Left hindlimb (tissue), 1 donor: ENCODE measurements around the gene IGLON5.

ENCODE experiments used
- DNase-seq: peaks from one replicate; pipeline ENCODE4 v3.0.0-alpha.2; 2018

IGLON5 gene

DNA sequence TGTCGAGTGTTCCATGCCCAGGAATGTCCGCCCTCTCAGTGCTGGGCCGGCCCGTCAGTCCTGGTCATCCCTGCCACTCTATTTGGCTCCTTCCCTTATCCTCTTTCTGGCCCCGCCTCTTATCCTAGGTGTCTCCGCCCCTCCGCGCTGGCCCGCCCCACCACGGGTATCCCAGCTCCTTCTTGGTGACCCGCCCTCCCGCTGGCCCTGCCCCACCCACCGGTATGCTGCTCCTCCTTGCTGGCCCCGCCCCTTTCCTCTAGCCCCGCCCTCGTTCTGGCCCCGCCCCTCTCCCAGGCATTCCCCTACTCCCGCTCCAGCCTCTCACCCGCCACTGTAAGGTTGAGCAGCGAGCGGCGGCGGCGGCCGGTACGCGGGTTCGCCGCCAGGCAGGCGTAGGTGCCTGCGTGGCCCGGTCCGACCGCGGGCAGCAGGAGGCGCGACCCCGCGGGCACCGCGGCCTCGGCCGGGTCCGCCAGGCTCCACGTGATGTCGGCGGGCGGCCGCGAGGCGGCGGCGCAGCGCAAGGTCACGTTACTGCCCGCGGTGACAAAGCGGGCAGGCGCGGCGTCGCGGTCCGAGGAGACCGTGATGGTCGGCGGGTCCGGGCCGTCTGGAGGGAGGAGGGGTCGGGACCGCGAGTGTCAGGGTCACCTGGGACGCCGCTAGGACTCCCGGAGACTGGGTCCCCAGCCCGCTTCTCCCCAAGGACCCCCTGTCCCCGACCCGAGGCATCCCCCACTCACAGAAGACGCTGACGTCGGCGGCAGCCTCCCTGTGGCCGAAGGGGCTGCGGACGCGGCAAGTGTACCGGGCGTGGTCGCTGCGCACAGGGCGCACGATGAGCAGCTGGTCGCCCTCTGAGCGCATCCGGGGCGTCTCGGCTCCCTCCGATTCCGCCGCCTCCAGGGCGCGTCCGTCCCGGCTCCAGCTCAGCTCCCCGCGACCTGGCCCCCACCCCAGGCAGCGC is 28.5 kb downstream of the IGLON5 start:
- peak; percentile 97 for DNase-seq

DNA sequence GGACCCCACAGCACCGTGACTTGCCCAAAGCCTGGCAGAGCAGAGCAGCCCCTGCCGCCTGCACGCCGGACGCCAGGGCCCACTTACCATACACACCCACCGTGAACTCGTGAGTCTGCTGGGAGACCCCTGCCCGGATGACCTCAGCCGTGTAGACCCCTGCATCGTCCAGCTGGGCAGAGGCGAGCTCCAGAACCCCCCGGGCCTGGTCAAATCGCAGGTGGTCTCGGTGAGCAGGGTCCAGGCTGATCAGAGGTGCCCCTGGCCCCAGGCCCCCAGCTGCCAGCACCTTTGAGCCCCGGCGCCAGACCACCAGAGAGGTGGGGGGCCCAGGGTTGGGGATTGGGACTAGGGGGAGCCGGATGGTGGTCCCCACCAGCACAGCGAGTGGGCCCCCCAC is 29.6 kb downstream of the IGLON5 start:
- no peak for DNase-seq

DNA sequence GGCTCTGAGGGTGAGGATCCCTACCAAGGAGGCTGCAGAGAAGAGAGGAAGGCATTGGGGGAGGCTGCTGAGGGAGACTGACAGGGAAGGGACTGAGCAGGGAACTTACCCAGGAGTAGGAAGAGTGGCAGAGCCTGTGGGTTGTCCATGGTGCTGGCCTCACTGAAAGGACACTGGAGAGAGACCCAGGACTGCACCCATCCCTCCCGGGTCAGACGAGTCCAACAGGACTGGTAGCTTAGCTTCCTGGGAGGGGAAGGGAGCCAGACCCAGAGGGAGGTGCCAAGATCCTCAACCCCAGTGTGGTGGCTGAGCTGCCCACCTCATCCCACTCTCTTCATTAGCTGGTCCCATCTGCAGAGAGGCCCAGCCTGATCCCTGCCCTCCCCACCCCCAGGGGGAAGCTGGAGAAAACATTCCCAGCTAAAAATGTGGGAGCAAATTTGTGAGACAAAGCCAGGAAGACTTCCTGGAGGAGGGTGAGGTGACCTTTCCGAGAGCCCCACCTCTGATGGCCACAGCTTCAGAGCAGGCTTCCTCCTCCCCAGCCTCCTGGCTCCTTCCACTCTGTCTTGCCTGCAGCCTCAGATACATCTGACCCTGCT is 30.6 kb downstream of the IGLON5 start, which contains the start of gene VSIG10L:
VSIG10L (minus strand) TSS at position 164 of the 605 bp plus-strand sequence; CDS start at position 149, 15 bp downstream.
- no peak for DNase-seq

DNA sequence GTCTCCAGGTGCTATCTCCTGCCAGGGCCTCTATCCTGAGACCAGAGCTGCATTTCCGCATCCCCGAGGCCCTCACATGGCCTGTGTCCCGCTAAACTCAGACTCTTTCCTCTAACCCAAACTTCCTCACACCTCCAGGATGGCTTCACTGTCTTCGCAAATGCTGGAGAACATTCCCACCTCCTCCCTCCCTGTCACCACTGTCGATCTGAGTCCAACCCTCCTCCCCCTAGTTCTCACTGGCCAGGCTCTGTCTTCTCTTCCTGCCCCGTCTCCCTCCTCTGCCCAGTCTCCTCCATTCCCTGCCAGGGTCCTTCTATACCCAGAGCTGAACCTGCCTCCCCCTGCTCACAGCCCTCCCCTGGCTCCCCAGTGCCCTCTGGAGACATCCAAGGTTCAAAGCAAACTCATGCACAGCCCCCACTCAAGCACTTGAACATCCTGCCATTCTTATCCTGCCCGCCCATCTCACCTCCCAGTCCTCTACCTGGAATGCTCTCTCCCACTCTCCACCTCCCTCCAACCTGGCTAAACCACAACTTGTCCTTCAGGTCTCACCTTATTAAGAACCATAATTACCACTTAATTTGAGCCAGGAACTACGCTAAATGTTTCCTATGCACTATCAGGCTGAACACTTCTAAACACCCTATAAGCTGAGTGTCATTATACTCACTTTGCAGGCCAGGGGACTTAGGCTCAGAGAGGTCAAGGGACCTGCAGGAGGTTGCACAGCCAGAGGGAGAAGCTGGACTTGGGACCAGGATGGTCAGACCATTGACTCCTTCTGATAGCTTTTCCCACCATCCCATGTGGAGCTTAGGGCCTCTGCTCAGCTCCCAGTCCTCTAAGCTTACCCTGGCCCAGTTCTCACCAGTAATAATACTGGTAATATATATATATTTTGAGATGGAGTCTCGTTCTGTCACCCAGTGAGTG is 31.5 kb downstream of the IGLON5 start:
- DNase-seq = no peak

DNA sequence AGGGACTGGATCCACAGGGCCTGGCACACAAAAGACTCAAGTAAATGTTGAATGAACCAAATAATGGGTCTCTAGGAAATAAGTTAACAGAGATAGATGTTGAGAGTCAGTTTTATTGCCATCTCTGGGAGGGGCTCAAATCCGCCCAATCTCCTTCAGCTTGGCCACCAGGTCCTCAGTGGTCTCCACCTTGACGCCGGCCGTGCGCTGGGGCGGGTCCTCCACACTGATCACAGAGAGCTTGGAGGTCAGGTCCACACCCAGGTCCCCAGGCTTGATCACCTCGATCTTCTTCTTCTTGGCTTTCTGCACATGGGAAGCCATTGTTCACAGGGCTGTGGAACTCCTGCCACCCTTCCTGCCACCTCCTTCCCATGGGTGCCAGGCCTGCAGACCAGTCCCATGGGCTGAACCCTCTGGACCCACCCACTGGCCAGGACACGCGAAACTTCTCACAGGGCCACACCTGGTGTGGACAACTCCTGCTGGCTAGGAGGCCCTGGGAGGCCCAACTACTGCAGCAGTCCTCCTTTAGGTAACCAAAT is 33.7 kb downstream of the IGLON5 start:
- no peak for DNase-seq

DNA sequence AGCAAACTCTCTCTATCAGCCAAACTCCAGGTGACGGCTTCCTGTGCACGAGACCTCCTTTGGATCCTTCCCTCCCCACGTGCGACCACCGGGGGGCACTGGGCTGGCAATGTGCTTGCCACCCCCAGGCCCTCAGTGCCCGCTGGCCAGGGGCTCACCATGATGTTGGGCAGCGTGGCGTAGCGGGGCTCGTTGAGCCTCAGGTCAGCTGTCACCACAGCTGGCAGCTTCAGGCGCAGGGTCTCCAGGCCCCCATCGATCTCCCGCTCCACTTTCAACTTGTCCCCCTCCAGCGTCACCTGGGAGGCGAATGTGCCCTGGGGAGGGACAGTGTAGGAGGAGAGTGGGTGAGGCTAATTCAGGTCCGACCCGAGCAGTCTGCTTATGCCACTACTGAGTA is 35.3 kb downstream of the IGLON5 start:
- no peak for DNase-seq

DNA sequence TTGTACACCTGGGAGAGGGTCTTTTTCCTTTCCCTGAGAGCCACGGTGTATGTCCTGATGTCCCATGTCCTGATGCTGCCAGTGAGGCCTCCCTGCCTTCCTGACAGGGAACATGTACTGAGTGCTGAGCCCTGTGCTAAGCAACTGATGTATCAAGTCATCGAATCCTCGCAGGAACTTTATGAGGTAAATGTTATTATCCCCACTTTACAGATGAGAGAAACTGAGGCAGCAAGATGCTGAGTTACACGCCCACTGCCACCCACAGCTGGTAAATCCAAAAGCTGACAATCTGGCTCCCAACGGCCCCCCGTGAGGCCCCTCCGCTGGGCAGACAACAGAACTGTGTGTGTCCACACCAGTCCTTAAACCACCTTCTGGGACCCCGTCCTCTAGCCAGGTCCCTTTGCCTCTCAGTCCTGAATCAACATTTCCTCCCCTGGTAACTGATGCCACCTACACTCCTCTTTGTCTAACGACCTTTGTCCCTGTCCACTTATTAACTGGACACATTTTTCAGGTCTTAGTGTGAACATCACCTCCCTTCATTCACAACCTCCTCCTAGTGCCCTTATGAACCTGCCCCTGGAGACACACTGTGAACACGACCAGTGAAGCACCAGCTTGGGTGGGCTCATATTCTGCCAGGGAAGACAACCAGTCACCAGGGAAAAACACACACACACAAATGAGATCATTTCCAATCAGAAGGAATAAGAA is 35.9 kb downstream of the IGLON5 start:
- no peak for DNase-seq

DNA sequence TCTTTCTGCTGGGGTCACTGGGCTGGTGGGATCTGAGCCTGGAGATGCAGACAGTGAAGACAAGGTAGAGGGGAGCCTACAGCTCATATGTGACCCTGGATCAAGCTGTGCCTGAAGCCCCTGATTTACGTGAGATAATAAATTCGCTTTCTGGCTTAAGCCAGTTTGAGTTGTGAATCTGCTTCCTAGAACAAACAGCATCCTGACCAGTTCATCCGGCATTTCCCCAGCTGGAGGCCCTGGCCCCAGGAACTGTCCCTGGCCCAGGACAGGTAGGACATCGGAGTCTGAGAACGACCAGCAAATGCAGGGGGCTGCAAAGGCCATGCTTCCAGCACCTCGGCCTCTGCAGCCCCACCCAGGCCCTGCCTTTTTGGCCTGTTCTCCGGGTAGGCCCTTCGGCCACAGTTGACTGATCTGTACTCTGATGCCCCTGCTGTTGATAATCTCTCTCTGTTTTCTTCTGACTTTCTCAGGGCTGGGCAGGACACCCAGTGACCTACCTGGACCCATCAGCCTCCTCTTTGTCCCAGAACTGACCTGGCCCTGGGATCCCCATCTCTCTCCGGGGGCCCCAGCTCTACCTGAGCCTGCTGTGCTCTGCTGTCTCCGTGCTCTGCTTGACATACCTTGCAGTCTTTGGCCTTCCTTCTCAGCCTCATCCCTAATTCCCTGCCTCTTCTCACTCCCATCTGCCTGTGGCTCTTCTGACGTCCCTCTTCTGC is 40.0 kb downstream of the IGLON5 start:
- DNase-seq = no peak

DNA sequence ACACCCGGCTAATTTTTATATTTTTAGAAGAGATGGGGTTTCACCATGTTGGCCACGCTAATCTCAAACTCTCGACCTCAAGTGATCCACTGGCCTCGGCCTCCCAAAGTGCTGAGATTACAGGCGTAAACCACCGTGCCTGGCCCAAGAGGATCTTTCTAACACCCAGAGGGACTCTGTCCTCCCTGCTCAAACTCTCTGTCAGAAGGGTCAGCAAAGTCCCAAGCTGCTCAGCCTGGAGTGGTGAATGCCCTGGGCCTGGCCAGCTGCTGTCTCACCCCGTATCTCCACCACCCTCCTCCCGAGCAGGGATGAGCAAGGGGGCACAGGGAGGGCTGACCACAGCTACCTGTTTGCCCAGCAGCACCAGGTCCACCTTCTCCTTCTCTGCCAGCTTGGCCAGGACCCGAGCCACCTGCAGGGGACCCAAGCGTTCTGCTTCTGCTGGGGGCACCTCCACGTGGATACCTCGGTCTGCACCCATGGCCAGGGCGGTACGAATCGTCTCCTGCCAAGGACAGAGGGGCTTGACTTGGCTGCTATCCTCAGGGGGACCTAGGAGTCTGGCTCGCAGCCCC is 41.4 kb downstream of the IGLON5 start:
- no peak for DNase-seq

DNA sequence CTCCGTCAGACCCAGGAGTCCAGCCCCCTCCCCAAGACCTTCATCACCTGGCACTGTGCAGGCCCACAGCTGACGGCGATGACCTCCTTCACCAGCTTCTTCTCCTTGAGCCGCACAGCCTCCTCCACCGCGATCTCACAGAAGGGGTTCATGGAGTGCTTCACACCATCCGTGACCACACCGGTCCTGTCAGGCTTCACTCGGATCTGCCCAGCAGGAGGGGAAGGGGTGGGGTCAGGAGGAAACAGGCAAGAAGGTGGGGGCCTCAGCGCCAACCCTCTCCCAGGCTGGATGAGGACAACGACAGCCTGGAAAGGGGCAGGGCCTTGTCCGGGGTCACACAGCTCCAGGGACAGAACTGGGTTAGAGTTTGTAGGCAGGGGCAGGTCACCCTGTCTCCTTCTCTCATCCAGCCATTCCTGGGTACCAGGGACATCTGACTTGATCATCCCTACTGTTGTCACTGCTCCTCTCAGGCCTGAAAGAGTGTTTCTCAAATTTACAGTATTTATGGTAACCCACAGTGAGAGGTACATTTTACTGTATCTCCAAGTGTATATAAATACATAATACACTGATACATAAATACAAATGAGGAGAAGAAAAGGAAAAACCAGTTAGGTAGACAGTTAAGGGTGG is 42.8 kb downstream of the IGLON5 start:
- DNase-seq = no peak

DNA sequence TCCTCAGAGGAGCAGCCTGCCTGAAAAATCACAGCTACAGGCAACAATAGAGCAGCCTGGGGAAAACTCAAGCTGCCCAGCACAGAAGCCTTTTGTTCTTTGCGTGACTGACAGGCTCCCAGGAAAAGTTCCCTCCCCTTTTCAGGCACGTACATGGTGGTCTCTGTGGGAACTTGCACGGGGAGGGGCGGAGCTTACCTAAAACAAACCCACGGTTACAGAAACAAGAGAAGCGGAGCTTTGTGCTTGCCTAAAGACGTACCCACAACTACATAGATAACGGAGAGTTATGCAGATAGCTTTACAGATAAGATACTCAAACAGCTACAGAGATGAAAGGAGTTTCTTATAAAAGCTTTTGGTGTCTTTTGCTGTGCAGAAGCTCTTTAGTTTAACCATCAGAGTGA is 43.3 kb downstream of the IGLON5 start:
- DNase-seq = no peak

DNA sequence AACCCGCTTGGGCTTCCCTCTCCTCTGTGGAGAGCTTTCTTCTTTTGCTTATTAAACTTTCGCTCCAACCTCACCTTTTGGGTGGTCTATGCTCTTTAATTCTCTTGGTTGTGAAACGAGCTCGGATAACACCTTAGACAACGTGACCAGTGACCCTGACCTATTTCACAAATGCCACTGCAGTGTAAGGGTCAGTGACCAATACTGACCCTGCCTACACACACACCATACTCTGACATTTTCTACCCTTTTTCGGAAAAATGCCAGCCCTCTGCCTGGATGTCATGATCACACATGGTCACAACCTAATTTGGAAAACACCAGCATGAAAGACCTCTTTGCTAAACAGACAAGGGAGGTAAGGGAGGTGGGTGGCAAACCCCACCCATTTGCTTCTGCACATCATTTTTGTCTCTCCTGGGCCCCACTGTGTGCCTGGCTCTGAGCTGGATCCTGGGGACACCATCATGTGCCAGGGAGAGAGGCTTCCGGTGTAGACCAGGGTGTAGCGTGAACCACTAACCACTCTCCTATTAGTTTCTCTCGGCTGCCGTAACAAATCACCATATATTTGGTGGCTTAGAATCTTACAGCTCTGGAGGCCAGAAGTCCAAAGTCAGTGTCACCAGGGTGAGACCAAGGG is 44.8 kb downstream of the IGLON5 start:
- DNase-seq = no peak

DNA sequence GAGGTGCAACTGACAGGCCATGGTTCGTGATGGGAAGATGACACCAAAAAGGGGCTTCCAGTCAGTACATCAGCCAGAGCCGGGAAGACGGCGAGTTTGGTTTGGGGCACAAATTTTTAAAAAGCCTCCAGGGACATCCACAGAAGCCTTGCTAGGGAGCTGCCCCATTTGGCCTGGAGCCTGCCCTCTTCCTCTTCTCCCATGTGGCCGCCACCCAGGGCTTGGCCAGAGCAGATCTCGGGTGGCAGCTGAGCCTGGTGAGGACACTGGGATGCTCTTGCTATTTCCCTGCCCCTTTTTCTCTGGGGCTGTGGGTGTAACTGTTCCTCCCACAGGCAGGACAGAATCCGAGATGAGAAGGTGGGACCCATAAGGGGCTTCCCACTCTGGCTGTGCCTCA is 46.5 kb downstream of the IGLON5 start:
- DNase-seq = no peak

DNA sequence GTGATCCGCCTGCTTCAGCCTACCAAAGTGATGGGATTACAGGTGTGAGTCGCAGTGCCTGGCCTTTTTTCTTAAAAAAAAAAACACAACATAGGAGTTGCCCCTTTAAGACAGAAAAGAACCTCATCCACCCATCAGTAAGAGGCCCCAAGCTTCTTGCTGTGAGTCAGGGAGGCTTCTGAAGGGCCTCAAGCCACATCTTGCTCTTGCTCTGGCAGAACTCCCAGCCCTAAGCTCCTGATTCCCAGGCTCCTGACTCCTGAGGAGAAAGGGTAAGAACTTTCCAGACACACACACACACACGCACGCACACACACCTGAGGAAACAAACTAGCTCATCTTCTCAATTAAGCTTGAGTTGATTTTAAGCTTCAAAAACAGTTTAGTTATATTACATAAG is 47.9 kb downstream of the IGLON5 start:
- no peak for DNase-seq

DNA sequence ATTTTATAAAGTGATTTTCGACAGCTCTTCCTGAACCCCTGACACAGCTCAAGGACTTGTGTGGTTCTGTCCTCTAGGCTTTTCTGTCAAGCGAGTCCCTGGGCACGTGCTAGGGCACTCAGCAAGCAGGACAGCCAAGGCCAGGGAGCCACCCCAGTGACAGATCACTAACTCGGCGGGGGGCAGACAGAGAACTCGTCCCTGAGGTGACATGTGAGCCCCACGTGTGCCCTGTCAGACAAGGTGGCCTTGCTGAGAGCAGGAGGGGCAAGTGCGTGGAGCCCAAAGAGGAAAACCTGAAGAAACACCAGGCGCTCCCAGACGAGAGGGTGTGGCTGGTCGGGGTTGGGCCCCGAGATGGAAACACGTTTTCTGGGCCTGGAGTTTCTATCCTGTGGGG is 49.8 kb downstream of the IGLON5 start:
- no peak for DNase-seq

DNA sequence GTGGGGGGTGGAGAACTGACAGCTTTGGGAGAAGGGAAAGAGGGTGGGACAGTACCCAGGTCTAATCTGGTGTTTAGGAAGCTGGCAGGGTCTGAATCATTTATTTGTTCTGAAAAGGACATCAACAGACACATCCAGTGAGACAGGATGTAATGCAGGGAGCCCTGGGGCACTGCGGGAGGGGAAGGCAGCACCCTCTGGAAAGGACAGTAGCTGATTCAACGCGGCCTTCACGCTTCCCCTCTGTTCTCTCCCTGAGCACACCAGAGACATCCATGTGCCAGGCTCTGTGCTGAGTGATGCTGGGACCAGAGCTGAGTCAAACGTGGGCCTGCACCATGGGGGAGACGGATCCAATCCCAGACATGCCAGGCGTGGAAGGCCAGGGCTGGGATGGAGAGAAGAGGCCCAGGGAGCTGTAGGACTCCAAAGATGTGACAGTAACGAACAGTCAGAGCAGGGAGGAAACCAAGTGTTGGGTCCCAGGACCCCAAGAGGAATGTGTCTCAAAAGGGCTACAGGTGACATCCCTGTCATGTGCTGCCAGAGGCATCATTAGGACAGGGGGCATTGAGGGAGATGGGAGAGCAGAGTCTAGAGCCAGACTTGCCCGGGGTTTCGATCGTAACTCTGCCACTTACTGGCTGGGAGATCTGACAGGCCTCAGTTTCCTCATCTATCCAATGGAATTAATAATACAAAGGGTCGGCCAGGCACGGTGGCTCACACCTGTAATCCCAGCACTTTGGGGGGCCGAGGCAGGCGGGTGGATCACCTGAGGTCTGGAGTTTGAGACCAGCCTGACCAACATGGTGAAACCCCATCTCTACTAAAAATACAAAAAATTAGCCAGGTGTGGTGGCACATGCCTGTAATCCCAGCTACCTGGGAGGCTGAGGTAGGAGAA is 53.0 kb downstream of the IGLON5 start:
- DNase-seq = no peak

DNA sequence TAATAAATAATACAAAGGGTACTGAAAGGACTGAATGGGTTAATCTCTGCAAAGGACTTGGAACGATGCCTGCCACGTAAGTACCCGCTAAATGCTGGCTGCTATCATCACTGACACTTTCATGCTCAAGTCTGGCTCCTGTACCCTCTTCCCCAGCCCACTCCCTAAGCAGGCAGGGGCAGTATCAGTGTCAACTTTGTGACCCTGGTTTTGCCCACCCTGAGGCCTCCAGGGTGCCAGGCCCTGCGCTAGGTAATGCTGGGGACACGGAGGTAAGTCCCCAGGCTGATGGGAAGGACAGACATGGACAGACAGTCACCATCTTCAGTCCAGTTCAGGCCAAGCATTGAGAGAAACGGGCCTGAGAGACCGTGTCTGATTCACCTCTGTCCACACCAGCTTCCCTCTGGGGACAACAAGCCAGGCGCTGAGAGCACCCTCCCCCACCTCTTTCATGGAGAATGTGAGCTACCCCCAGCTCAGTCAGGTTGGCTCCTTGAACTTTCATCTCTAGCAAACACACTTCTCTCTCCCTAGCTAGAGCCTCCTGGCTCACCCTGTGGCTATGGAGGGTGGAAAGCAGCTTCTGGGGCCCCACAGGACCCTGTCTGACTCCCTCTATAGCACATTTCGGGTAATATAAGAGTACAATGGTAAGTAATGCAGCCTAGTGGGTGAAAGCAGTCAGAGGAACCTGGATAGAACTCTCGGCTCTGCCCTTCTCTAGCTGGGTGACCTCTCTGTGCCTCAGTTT is 53.9 kb downstream of the IGLON5 start:
- DNase-seq = no peak

DNA sequence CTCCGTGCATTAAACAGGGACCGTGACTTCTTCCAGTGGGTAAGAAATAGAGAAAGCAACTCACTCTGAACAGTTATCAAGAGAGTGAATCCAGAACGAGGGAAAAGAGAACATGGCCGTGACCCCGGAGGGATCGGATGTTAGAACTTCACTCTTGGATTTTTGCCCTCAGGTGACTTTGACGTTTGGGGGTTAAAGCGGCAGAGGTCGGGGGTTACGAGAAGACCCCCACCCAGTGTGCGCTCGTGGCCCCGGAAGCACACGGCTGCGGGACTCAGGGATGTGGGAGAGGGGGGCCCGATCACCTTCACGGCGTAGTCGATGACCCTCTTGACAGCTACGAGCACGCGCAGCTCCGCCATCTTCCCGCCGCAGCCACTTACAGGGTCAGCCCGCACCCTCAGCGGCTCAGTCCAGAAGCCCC is 54.5 kb downstream of the IGLON5 start, which contains the start of gene ETFB:
ETFB (minus strand) TSS at position 424 of the 424 bp plus-strand sequence; CDS start at position 362, 62 bp downstream.
- DNase-seq = no peak
